ENCODE data around the gene ZNF219.

The ZNF219 gene

GRCh38 chr14:21098892-21099595, 589 bp upstream of the ZNF219 start:
- peak overlapping the region; percentile 58 for H3K4me3 ChIP-seq (ENCODE audit: low read depth, low read length)
- DNase-seq (ENCODE audit: low read depth, low spot score): no peak
- in situ Hi-C loops (cut with HindIII; ENCODE audit: low sequenced_read_pairs): no loop called here
- no peak for TF ChIP-seq CTCF (IDR thresholded peaks at IDR 0.05; ENCODE audit: low read depth, low read length)

GRCh38 chr14:21097636-21098075, 799 bp downstream of the ZNF219 start:
- peak overlapping the region; percentile 2 for H3K4me3 ChIP-seq (ENCODE audit: low read depth, low read length)

GRCh38 chr14:21096978-21097635, 1.3 kb downstream of the ZNF219 start:
- peak overlapping the region; percentile 2 for H3K4me3 ChIP-seq (ENCODE audit: low read depth, low read length)
- in situ Hi-C loops (cut with HindIII; ENCODE audit: low sequenced_read_pairs): no loop called here
- DNase-seq (ENCODE audit: low read depth, low spot score): no peak
- no peak for TF ChIP-seq CTCF (IDR thresholded peaks at IDR 0.05; ENCODE audit: low read depth, low read length)

More at GRCh38 chr14:21097636-21098075, 799 bp downstream of the ZNF219 start:
- DNase-seq (ENCODE audit: low read depth, low spot score): no peak
- no peak for TF ChIP-seq CTCF (IDR thresholded peaks at IDR 0.05; ENCODE audit: low read depth, low read length)
- in situ Hi-C loops (cut with HindIII; ENCODE audit: low sequenced_read_pairs): no loop called here

GRCh38 chr14:21096438-21096837, 2.0 kb downstream of the ZNF219 start:
- no peak for DNase-seq (ENCODE audit: low read depth, low spot score)
- in situ Hi-C loops (cut with HindIII; ENCODE audit: low sequenced_read_pairs): no loop called here
- no peak for TF ChIP-seq CTCF (IDR thresholded peaks at IDR 0.05; ENCODE audit: low read depth, low read length)
- no peak overlapping the region for H3K4me3 ChIP-seq (ENCODE audit: low read depth, low read length)

GRCh38 chr14:21095430-21096205, 2.8 kb downstream of the ZNF219 start:
- no peak for DNase-seq (ENCODE audit: low read depth, low spot score)
- in situ Hi-C loops (cut with HindIII; ENCODE audit: low sequenced_read_pairs): no loop called here
- no peak overlapping the region for H3K4me3 ChIP-seq (ENCODE audit: low read depth, low read length)
- no peak for TF ChIP-seq CTCF (IDR thresholded peaks at IDR 0.05; ENCODE audit: low read depth, low read length)

- in situ Hi-C loops (cut with HindIII; ENCODE audit: low sequenced_read_pairs): no loop called here
- no peak overlapping the region for H3K4me3 ChIP-seq (ENCODE audit: low read depth, low read length)
- no peak for DNase-seq (ENCODE audit: low read depth, low spot score)
- TF ChIP-seq CTCF (IDR thresholded peaks at IDR 0.05; ENCODE audit: low read depth, low read length): peak; percentile 46
Observed at GRCh38 chr14:21093769-21094681, 4.4 kb downstream of the ZNF219 start.

Data from astrocyte of the spinal cord (primary cell).